Parathyroid adenoma (tissue), 2 donors: Measurements from ENCODE around the gene PDE6B.

Source experiments
- H2AFZ ChIP-seq: fragments of 300-600 bp; sonication (generic); one replicate; pipeline ENCODE4 v1.7.0; 2017; ENCODE audit warnings: antibody characterized with exemption, mild to moderate bottlenecking
- H3K27ac ChIP-seq: fragments of 300-600 bp; sonication (generic); one replicate; pipeline ENCODE4 v1.7.0; 2017
- H3K27me3 ChIP-seq: fragments of 300-600 bp; sonication (generic); one replicate; pipeline ENCODE4 v1.7.0; 2017; ENCODE audit warnings: low read length; ENCODE audit not compliant: control insufficient read depth, insufficient read depth
- H3K36me3 ChIP-seq: fragments of 300-600 bp; sonication (generic); one replicate; pipeline ENCODE4 v1.7.0; 2017; ENCODE audit warnings: low read length; ENCODE audit not compliant: control insufficient read depth, insufficient read depth
- H3K4me1 ChIP-seq: fragments of 300-600 bp; sonication (generic); one replicate; pipeline ENCODE4 v1.7.0; 2017; ENCODE audit warnings: control low read depth
- H3K4me2 ChIP-seq: fragments of 300-600 bp; sonication (generic); one replicate; pipeline ENCODE4 v1.7.0; 2017; ENCODE audit warnings: low read length
- H3K4me3 ChIP-seq: fragments of 300-600 bp; sonication (generic); one replicate; pipeline ENCODE4 v1.7.0; 2017; ENCODE audit warnings: low read depth, low read length
- H3K79me2 ChIP-seq: fragments of 300-600 bp; sonication (generic); one replicate; pipeline ENCODE4 v1.7.0; 2017; ENCODE audit warnings: control low read depth
- H3K9ac ChIP-seq: fragments of 300-600 bp; sonication (generic); one replicate; pipeline ENCODE4 v1.7.0; 2017; ENCODE audit warnings: mild to moderate bottlenecking
- H3K9me3 ChIP-seq: fragments of 300-600 bp; sonication (generic); one replicate; pipeline ENCODE4 v1.7.0; 2017; ENCODE audit warnings: low read length; ENCODE audit not compliant: control insufficient read depth
- CTCF ChIP-seq: fragments of 300-600 bp; sonication (generic); IDR thresholded peaks from one replicate; pipeline ENCODE4 v1.7.0; 2017; ENCODE audit warnings: antibody characterized with exemption, mild to moderate bottlenecking
- donor health status: primary hyperparathyroidism.

The PDE6B gene

GRCh38 chr4:679104-679481, 53.7 kb downstream of the PDE6B start:
- Histone ChIP-seq H3K9me3 (no peaks in the 10 kb centered on the region), H3K9ac (no peak overlapping the region), H3K79me2 (no peaks in the 10 kb centered on the region), H3K4me3 (no peak overlapping the region), H3K36me3 (no peaks in the 10 kb centered on the region), H3K27me3 (no peaks in the 10 kb centered on the region), H3K27ac (no peak overlapping the region), H3K4me2 (no peak overlapping the region), H3K4me1 (peaks cover 3% of the 10 kb centered on the region), H2AFZ (no peak overlapping the region)
- TF ChIP-seq CTCF: no peak

- no peaks in the 10 kb centered on the region for H3K9me3 ChIP-seq
- no peak for TF ChIP-seq CTCF
- no peak overlapping the region for H2AFZ ChIP-seq
- no peak overlapping the region for H3K4me3 ChIP-seq
- peaks cover 3% of the 10 kb centered on the region for H3K4me1 ChIP-seq
- no peak overlapping the region for H3K9ac ChIP-seq
- H3K27me3 ChIP-seq: no peaks in the 10 kb centered on the region
- H3K36me3 ChIP-seq: no peaks in the 10 kb centered on the region
- H3K79me2 ChIP-seq: no peaks in the 10 kb centered on the region
- H3K27ac ChIP-seq: no peak overlapping the region
- H3K4me2 ChIP-seq: no peak overlapping the region
Measured at GRCh38 chr4:679629-680028, 54.3 kb downstream of the PDE6B start.

GRCh38 chr4:680091-680490, 54.7 kb downstream of the PDE6B start:
- no peak for TF ChIP-seq CTCF
- Histone ChIP-seq H3K4me1 (peaks cover 3% of the 10 kb centered on the region), H2AFZ (no peak overlapping the region), H3K27me3 (no peaks in the 10 kb centered on the region), H3K79me2 (no peaks in the 10 kb centered on the region), H3K9ac (no peak overlapping the region), H3K27ac (no peak overlapping the region), H3K9me3 (no peaks in the 10 kb centered on the region), H3K4me2 (no peak overlapping the region), H3K4me3 (no peak overlapping the region), H3K36me3 (no peaks in the 10 kb centered on the region)

GRCh38 chr4:680551-680927, 55.2 kb downstream of the PDE6B start:
- Histone ChIP-seq H3K36me3 (no peaks in the 10 kb centered on the region), H3K27me3 (no peaks in the 10 kb centered on the region), H3K27ac (no peak overlapping the region), H3K4me2 (peak overlapping the region; percentile 73), H3K4me3 (no peak overlapping the region), H2AFZ (no peak overlapping the region), H3K4me1 (peaks cover 3% of the 10 kb centered on the region), H3K9ac (no peak overlapping the region), H3K9me3 (no peaks in the 10 kb centered on the region), H3K79me2 (no peaks in the 10 kb centered on the region)
- TF ChIP-seq CTCF: no peak

GRCh38 chr4:680928-681645, 55.7 kb downstream of the PDE6B start:
- peaks cover 3% of the 10 kb centered on the region for H3K4me1 ChIP-seq
- H3K27ac ChIP-seq: no peak overlapping the region
- TF ChIP-seq CTCF: no peak
- no peaks in the 10 kb centered on the region for H3K27me3 ChIP-seq
- H3K4me2 ChIP-seq: peak overlapping the region; percentile 73
- H3K4me3 ChIP-seq: peak overlapping the region; percentile 29
- H3K9me3 ChIP-seq: no peaks in the 10 kb centered on the region
- H3K36me3 ChIP-seq: no peaks in the 10 kb centered on the region
- H3K9ac ChIP-seq: no peak overlapping the region
- H3K79me2 ChIP-seq: no peaks in the 10 kb centered on the region
- H2AFZ ChIP-seq: peak overlapping the region; percentile 58
